GM10248 (cell line): Measurements from ENCODE around the gene SPTBN1.

ENCODE experiments used
- CTCF ChIA-PET: fragments of 300-600 bp; sonication (Branson Sonifier 250); formaldehyde crosslinking; extraction: SDS; loops from one replicate; lab custom pipeline; 2021; ENCODE audit warnings: antibody characterized with exemption; lab: Yijun Ruan, JAX
- POLR2A ChIA-PET: fragments of 350-650 bp; sonication (Branson Sonifier 250); formaldehyde crosslinking; extraction: SDS; loops from one replicate; lab custom pipeline; 2020; ENCODE audit warnings: antibody characterized with exemption; lab: Yijun Ruan, JAX
- DNase-seq: peaks from one replicate; pipeline ENCODE4 v3.0.0; 2012; ENCODE audit errors: extremely low spot score
- CTCF ChIP-seq: IDR thresholded peaks from 2 replicates; pipeline ENCODE4 v1.5.1; 2012; ENCODE audit warnings: mild to moderate bottlenecking, low read depth; ENCODE audit errors: extremely low read depth, missing control alignments, control extremely low read depth

SPTBN1 gene

GRCh38 chr2:54432251-54433015, 23.7 kb upstream of the SPTBN1 start:
- ChIA-PET POLR2A (no interaction called here), CTCF (no interaction called here)
- no peak for DNase-seq
- no peak for TF ChIP-seq CTCF

GRCh38 chr2:54434229-54434628, 21.9 kb upstream of the SPTBN1 start:
- POLR2A ChIA-PET, result no interaction called here

GRCh38 chr2:54434711-54435110, 21.4 kb upstream of the SPTBN1 start:
- POLR2A ChIA-PET, result no interaction called here

More at GRCh38 chr2:54434229-54434628, 21.9 kb upstream of the SPTBN1 start:
- CTCF ChIA-PET, result interaction anchor here (1.3 to 3.4 kb wide), 2 partner anchors 8 to 12 kb away, joined by 3 to 12 read pairs; no protein-coding TSS in a partner anchor
- no peak for TF ChIP-seq CTCF
- DNase-seq, result no peak

GRCh38 chr2:54435325-54436226, 20.6 kb upstream of the SPTBN1 start:
- DNase-seq, result no peak
- no peak for TF ChIP-seq CTCF
- ChIA-PET CTCF (interaction anchor here (1.1 to 3.4 kb wide), 4 partner anchors 9 to 14 kb away, joined by 3 to 12 read pairs (median 5); no protein-coding TSS in a partner anchor), POLR2A (no interaction called here)

More at GRCh38 chr2:54434711-54435110, 21.4 kb upstream of the SPTBN1 start:
- CTCF ChIA-PET, result interaction anchor here (1.1 to 3.4 kb wide), 3 partner anchors 9 to 13 kb away, joined by 3 to 12 read pairs (median 3); no protein-coding TSS in a partner anchor
- TF ChIP-seq CTCF, result no peak
- no peak for DNase-seq

DNA sequence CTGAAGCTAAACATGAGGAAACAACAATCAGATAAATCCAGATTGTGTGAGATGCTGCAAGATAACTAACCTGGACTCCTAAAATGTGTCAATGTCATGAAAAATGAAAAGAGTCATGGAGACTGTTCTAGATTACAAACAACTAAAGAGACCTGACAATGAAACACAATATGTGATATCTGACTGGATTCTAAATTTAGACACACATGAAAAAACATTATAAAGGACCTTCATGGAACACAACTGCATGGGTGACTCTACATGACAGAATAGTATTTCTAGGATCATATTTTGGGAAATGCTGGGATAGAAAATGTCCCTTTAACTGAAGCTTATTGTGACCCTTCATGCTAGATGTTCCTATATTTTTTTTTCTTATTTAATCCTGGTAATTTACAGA, 18.5 kb upstream of the SPTBN1 start:
- no peak for DNase-seq
- CTCF ChIA-PET, result interaction anchor here (1.3 kb wide), 1 partner anchor 102 kb away, joined by 3 read pairs; no protein-coding TSS in a partner anchor
- no peak for TF ChIP-seq CTCF
- POLR2A ChIA-PET, result no interaction called here

DNA sequence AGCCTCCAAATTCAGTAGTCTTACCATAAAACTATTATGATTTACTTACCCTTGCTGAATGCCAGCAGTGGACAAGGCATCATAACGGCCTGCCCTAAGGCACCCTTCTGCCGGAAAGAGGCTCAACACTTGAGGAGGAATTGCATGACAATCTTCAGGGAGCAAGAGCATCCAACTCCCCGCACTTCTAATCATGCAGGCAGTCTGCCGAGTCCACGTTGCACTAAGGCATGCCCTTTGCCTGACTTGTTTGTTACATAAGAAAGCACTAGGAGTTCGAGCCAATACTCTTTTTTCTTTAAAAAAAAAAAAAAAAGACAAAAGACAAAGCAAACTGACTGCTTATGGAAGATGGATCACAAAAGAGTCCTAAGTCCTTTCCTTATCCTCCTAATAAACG, 17.9 kb upstream of the SPTBN1 start:
- no peak for DNase-seq

More for the DNA sequence above, 17.9 kb upstream of the SPTBN1 start:
- CTCF ChIA-PET, result interaction anchor here (1.3 kb wide), 1 partner anchor 103 kb away, joined by 3 read pairs; no protein-coding TSS in a partner anchor
- no peak for TF ChIP-seq CTCF
- POLR2A ChIA-PET, result no interaction called here
